ENCODE measurements around the gene ANKRD29.
"Not testable (repeated sequence)": the region's sequence is repeated elsewhere in the genome, so short reads cannot be mapped to it uniquely, and the experiment has no call there.

The ANKRD29 gene

GRCh38 chr18:23585007-23585871 is 77.5 kb downstream of the ANKRD29 start:
- H3K27me3 ChIP-seq (replicated peaks; ENCODE audit: control insufficient read depth, insufficient read depth, low read length, poor library complexity, severe bottlenecking): no peaks in the 10 kb centered on the region
- peak overlapping the region; percentile 96 for H3K4me3 ChIP-seq (ENCODE audit: insufficient read depth, low read depth, low read length, poor library complexity, severe bottlenecking)
- peak in 2 of 3 donors; percentile 15 for DNase-seq
- peak overlapping the region; percentile 97 for H3K27ac ChIP-seq (ENCODE audit: insufficient read depth, low read length, poor library complexity, severe bottlenecking)
- H3K9me3 ChIP-seq (ENCODE audit: control insufficient read depth, low read length): no peaks in the 10 kb centered on the region
- H3K4me1 ChIP-seq (ENCODE audit: control insufficient read depth, insufficient read depth, low read length, poor library complexity, severe bottlenecking): peaks cover 25% of the 10 kb centered on the region
- H3K36me3 ChIP-seq (ENCODE audit: control insufficient read depth, insufficient read depth, low read length): no peaks in the 10 kb centered on the region

GRCh38 chr18:23584019-23584983 is 78.4 kb downstream of the ANKRD29 start:
- Histone ChIP-seq H3K4me3 (ENCODE audit: insufficient read depth, low read depth, low read length, poor library complexity, severe bottlenecking) (no peak overlapping the region), H3K36me3 (ENCODE audit: control insufficient read depth, insufficient read depth, low read length) (no peaks in the 10 kb centered on the region), H3K4me1 (ENCODE audit: control insufficient read depth, insufficient read depth, low read length, poor library complexity, severe bottlenecking) (peaks cover 25% of the 10 kb centered on the region), H3K27me3 (replicated peaks; ENCODE audit: control insufficient read depth, insufficient read depth, low read length, poor library complexity, severe bottlenecking) (no peaks in the 10 kb centered on the region), H3K9me3 (ENCODE audit: control insufficient read depth, low read length) (no peaks in the 10 kb centered on the region), H3K27ac (ENCODE audit: insufficient read depth, low read length, poor library complexity, severe bottlenecking) (no peak overlapping the region)
- no peak for DNase-seq

DNA sequence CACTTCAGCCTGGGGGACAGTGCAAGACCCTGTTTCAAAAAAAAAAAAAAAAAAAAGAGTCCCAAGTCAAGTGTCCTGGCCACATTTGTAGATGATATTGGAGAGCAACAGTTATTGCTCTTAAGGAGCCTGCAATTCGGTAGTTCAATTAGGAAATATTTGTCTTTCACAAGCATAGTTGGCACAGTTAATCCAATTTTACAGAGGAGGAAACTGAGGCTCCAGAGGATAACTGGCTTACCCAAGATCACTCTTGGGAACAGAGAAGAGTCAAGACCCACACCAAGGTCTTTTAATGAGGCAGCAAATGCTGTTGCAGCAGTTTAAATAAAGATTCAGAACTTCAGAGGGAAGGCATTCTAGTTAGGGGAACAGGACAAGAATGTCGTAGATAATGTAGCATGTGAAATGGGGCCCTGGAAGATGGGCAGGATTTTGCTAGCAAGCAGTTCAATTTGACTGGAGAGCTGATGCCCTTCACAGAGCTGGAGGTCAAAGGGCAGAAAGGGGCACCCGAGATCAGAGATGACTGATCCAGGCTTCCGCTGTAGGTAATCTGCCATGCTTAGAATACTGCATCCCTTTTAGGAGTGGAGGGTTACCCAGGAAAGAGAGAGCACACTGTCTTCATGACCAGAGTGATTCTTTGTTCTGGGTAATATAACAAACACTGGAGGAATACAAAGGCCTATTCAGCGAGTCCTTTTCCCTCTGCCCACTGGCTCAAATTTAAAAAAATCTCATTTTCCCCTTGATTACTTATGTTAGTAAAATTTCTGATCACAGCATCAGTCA is 79.4 kb downstream of the ANKRD29 start:
- DNase-seq: no peak
- Histone ChIP-seq H3K9me3 (ENCODE audit: control insufficient read depth, low read length) (no peaks in the 10 kb centered on the region), H3K4me3 (ENCODE audit: insufficient read depth, low read depth, low read length, poor library complexity, severe bottlenecking) (no peak overlapping the region), H3K36me3 (ENCODE audit: control insufficient read depth, insufficient read depth, low read length) (no peaks in the 10 kb centered on the region), H3K4me1 (ENCODE audit: control insufficient read depth, insufficient read depth, low read length, poor library complexity, severe bottlenecking) (peaks cover 25% of the 10 kb centered on the region), H3K27me3 (replicated peaks; ENCODE audit: control insufficient read depth, insufficient read depth, low read length, poor library complexity, severe bottlenecking) (no peaks in the 10 kb centered on the region), H3K27ac (ENCODE audit: insufficient read depth, low read length, poor library complexity, severe bottlenecking) (no peak overlapping the region)

DNA sequence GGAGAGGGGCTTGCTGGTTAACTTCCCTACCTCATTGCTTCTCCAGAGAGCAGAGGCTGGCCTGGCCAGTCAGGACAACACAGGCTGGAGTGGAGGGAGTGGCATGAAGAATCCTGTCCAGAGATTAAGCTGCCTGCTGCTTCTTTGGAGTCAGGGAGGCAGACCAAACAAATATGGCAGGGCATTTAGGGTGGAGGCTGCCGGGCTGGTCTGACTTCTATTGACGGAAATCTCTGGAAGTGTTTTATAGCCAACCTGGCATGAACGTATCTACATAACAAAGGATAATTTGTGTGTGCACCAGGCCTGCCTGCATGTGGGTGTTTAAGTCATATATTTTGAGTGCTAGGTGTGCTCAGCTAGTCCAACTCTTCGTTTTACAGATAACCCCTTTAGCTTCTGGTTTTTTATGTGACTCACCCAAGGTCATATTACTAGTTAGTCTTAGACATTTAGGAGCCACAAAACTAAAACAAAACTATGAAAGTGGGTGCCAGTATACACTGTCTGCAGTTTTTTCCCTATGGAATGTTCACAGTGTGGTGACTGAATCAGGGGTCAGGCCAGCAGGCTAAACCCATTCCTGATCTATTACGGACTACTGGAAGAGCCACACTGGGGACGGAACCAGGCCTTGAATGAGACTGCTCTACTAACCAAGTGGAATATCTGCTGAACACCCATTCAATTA is 81.9 kb downstream of the ANKRD29 start:
- Histone ChIP-seq H3K27ac (ENCODE audit: insufficient read depth, low read length, poor library complexity, severe bottlenecking) (no peak overlapping the region), H3K27me3 (replicated peaks; ENCODE audit: control insufficient read depth, insufficient read depth, low read length, poor library complexity, severe bottlenecking) (no peaks in the 10 kb centered on the region), H3K9me3 (ENCODE audit: control insufficient read depth, low read length) (no peaks in the 10 kb centered on the region), H3K4me1 (ENCODE audit: control insufficient read depth, insufficient read depth, low read length, poor library complexity, severe bottlenecking) (peaks cover 19% of the 10 kb centered on the region), H3K36me3 (ENCODE audit: control insufficient read depth, insufficient read depth, low read length) (no peaks in the 10 kb centered on the region), H3K4me3 (ENCODE audit: insufficient read depth, low read depth, low read length, poor library complexity, severe bottlenecking) (no peak overlapping the region)
- no peak for DNase-seq

DNA sequence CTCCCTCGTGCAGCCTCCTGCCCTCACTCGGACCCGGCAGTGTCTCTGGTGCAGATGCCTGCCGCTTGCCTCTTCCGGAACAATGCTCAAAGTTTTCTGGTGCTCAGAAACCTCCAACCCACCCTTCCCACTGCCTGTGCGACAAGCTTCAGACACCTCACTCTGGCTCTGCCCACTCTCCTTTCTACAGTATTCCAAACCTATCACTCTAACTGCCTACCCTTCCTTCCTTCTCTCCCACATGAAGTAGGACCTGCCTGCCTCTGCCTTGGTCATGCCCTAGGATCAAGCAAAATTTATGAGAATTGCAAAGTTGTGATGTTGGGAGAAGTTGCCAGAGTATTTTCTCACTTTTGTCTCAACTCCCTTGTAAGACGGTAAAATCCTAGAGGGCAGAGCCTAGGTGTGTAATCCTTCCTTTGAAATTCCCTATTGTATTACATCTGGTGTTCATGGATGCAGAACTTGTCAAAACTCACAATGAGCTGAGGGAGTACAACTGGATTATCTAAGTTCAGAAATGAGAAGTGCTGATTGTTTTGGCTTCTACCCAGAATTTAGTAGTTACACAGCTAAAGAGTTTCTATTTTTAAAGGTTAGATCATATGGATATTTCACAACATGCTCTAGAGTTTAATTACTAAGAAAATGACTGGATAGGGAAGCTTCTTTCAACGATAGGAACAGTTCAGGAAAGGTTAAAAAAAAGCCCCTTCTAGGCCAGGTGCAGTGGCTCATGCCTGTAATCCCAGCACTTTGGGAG is 83.6 kb downstream of the ANKRD29 start:
- H3K4me3 ChIP-seq (ENCODE audit: insufficient read depth, low read depth, low read length, poor library complexity, severe bottlenecking): no peak overlapping the region
- H3K4me1 ChIP-seq (ENCODE audit: control insufficient read depth, insufficient read depth, low read length, poor library complexity, severe bottlenecking): peaks cover 23% of the 10 kb centered on the region
- no peak overlapping the region for H3K27ac ChIP-seq (ENCODE audit: insufficient read depth, low read length, poor library complexity, severe bottlenecking)

DNA sequence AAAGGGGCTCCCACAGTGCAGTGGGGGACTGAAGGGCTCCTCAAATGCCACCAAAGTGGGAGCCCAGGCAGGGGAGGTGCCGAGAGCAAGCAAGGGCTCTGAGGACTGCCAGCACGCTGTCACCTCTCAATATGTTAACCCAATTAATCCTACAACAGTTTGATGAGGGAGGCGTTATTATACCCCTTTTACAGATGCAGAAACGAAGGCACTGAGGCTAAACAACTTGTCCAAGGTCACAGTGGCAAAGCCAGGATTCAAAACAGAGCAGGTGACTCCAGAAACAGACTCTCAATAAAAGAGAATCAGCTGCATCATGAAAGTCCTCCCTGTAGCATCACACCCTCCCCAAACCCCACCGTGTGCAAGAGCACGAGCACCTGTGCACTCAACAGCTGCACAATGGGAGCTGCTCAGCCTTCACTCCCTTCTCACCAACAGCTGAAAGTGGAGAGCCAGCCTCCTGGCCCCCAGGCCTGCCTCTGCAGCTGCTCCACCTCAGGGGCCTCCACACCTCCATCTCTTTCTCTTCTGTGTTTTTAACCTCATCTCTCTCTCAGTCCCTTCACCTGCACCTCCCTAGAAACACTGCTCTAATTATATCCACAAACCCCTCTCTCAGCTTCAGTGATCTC is 84.5 kb downstream of the ANKRD29 start:
- DNase-seq: no peak
- no peaks in the 10 kb centered on the region for H3K36me3 ChIP-seq (ENCODE audit: control insufficient read depth, insufficient read depth, low read length)
- no peak overlapping the region for H3K27ac ChIP-seq (ENCODE audit: insufficient read depth, low read length, poor library complexity, severe bottlenecking)
- H3K9me3 ChIP-seq (ENCODE audit: control insufficient read depth, low read length): no peaks in the 10 kb centered on the region
- H3K27me3 ChIP-seq (replicated peaks; ENCODE audit: control insufficient read depth, insufficient read depth, low read length, poor library complexity, severe bottlenecking): no peaks in the 10 kb centered on the region
- H3K4me3 ChIP-seq (ENCODE audit: insufficient read depth, low read depth, low read length, poor library complexity, severe bottlenecking): no peak overlapping the region
- peaks cover 29% of the 10 kb centered on the region for H3K4me1 ChIP-seq (ENCODE audit: control insufficient read depth, insufficient read depth, low read length, poor library complexity, severe bottlenecking)

More for the DNA sequence above, 83.6 kb downstream of the ANKRD29 start:
- no peaks in the 10 kb centered on the region for H3K9me3 ChIP-seq (ENCODE audit: control insufficient read depth, low read length)
- no peak for DNase-seq
- no peaks in the 10 kb centered on the region for H3K27me3 ChIP-seq (replicated peaks; ENCODE audit: control insufficient read depth, insufficient read depth, low read length, poor library complexity, severe bottlenecking)
- no peaks in the 10 kb centered on the region for H3K36me3 ChIP-seq (ENCODE audit: control insufficient read depth, insufficient read depth, low read length)

DNA sequence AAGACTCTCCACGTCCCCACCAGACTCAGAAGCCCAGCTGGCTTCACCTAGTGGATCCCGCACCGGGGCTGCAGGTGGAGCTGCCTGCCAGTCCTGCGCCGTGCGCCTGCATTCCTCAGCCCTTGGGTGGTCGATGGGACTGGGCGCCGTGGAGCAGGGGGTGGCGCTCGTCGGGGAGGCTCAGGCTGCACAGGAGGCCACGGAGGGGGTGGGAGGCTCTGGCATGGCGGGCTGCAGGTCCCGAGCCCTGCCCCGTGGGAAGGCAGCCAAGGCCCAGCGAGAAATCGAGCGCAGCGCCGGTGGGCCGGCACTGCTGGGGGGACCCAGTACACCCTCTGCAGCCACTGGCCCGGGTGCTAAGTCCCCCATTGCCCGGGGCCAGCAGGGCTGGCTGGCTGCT is 85.2 kb downstream of the ANKRD29 start:
- not testable (repeated sequence) for H3K4me3 ChIP-seq (ENCODE audit: insufficient read depth, low read depth, low read length, poor library complexity, severe bottlenecking); H3K27ac ChIP-seq (ENCODE audit: insufficient read depth, low read length, poor library complexity, severe bottlenecking); DNase-seq; H3K9me3 ChIP-seq (ENCODE audit: control insufficient read depth, low read length); H3K36me3 ChIP-seq (ENCODE audit: control insufficient read depth, insufficient read depth, low read length); H3K27me3 ChIP-seq (replicated peaks; ENCODE audit: control insufficient read depth, insufficient read depth, low read length, poor library complexity, severe bottlenecking)
- H3K4me1 ChIP-seq (ENCODE audit: control insufficient read depth, insufficient read depth, low read length, poor library complexity, severe bottlenecking): peaks cover 32% of the 10 kb centered on the region

DNA sequence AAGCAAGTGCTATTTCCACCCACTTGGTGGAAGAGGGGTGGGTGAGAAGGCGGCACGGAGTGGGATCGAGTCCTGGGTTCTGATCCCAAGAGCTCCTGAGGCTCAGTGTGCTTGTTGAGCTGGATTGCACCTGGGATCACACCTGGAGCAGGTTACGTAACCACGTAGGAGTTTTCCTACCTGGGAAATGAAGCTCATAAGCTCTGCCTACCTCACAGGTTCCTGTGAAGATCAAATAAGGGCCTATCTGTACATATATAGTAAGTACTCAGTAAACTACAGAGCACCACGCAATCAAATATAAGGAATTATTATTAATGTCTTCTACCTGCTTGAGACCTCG is 87.4 kb downstream of the ANKRD29 start:
- no peak for DNase-seq
- peaks cover under 1% of the 10 kb centered on the region for H3K36me3 ChIP-seq (ENCODE audit: control insufficient read depth, insufficient read depth, low read length)
- no peak overlapping the region for H3K27ac ChIP-seq (ENCODE audit: insufficient read depth, low read length, poor library complexity, severe bottlenecking)
- no peaks in the 10 kb centered on the region for H3K27me3 ChIP-seq (replicated peaks; ENCODE audit: control insufficient read depth, insufficient read depth, low read length, poor library complexity, severe bottlenecking)
- no peaks in the 10 kb centered on the region for H3K9me3 ChIP-seq (ENCODE audit: control insufficient read depth, low read length)
- peaks cover 25% of the 10 kb centered on the region for H3K4me1 ChIP-seq (ENCODE audit: control insufficient read depth, insufficient read depth, low read length, poor library complexity, severe bottlenecking)
- no peak overlapping the region for H3K4me3 ChIP-seq (ENCODE audit: insufficient read depth, low read depth, low read length, poor library complexity, severe bottlenecking)

Data from effector memory CD4-positive, alpha-beta T cell (primary cell).